ENCODE data around the gene DCLK1. TPM values are rescaled to one million over a fixed set of nuclear protein-coding genes. Genes with fewer than 3 reads are reported as not detected.

Gene DCLK1
- total RNA-seq, 1 donor from 2014 or later, result not detected

- DNase-seq (ENCODE audit: low spot score) (no peak), ATAC-seq (no peak)
These were observed 291.4 kb downstream of the DCLK1 start for GRCh38 chr13:35839806-35840205.

GRCh38 chr13:35838356-35838755 is 292.8 kb downstream of the DCLK1 start:
- no peak for ATAC-seq
- DNase-seq (ENCODE audit: low spot score), result no peak

- ATAC-seq (no peak), DNase-seq (ENCODE audit: low spot score) (no peak)
These were observed 294.7 kb downstream of the DCLK1 start for GRCh38 chr13:35836446-35836845.

- no peak for ATAC-seq
These were observed 295.2 kb downstream of the DCLK1 start for GRCh38 chr13:35835989-35836388.

GRCh38 chr13:35833608-35834275 is 297.4 kb downstream of the DCLK1 start:
- DNase-seq (ENCODE audit: low spot score) (no peak), ATAC-seq (no peak)

More at GRCh38 chr13:35835989-35836388, 295.2 kb downstream of the DCLK1 start:
- DNase-seq (ENCODE audit: low spot score), result no peak

GRCh38 chr13:35833031-35833430 is 298.2 kb downstream of the DCLK1 start:
- DNase-seq (ENCODE audit: low spot score), result no peak
- ATAC-seq, result no peak

- DNase-seq (ENCODE audit: low spot score) (no peak), ATAC-seq (no peak)
These were observed 298.6 kb downstream of the DCLK1 start for GRCh38 chr13:35832551-35832950.

GRCh38 chr13:35830850-35831450 is 300.2 kb downstream of the DCLK1 start:
- DNase-seq (ENCODE audit: low spot score) (no peak), ATAC-seq (no peak)

- DNase-seq (ENCODE audit: low spot score) (no peak), ATAC-seq (no peak)
These were observed 304.4 kb downstream of the DCLK1 start for GRCh38 chr13:35826626-35827254.

GRCh38 chr13:35824825-35825224 is 306.4 kb downstream of the DCLK1 start:
- no peak for ATAC-seq

GRCh38 chr13:35824395-35824794 is 306.8 kb downstream of the DCLK1 start:
- DNase-seq (ENCODE audit: low spot score) (no peak), ATAC-seq (no peak)

More at GRCh38 chr13:35824825-35825224, 306.4 kb downstream of the DCLK1 start:
- no peak for DNase-seq (ENCODE audit: low spot score)

GRCh38 chr13:35822666-35823065 is 308.5 kb downstream of the DCLK1 start:
- DNase-seq (ENCODE audit: low spot score), result no peak

GRCh38 chr13:35818633-35819067 is 312.5 kb downstream of the DCLK1 start:
- ATAC-seq, result peak; percentile 70
- no peak for DNase-seq (ENCODE audit: low spot score)

More at GRCh38 chr13:35822666-35823065, 308.5 kb downstream of the DCLK1 start:
- no peak for ATAC-seq

GRCh38 chr13:35817642-35818607 is 313.3 kb downstream of the DCLK1 start:
- DNase-seq (ENCODE audit: low spot score) (no peak), ATAC-seq (no peak)

- no peak for DNase-seq (ENCODE audit: low spot score)
- ATAC-seq, result no peak
These were observed 316.6 kb downstream of the DCLK1 start for GRCh38 chr13:35814605-35815011.

GRCh38 chr13:35812736-35813135 is 318.4 kb downstream of the DCLK1 start:
- DNase-seq (ENCODE audit: low spot score) (no peak), ATAC-seq (no peak)

GRCh38 chr13:35810321-35810720 is 320.9 kb downstream of the DCLK1 start:
- ATAC-seq, result no peak

GRCh38 chr13:35808846-35809245 is 322.3 kb downstream of the DCLK1 start:
- ATAC-seq, result no peak
- no peak for DNase-seq (ENCODE audit: low spot score)

More at GRCh38 chr13:35810321-35810720, 320.9 kb downstream of the DCLK1 start:
- DNase-seq (ENCODE audit: low spot score), result no peak

- DNase-seq (ENCODE audit: low spot score), result no peak
These were observed 326.3 kb downstream of the DCLK1 start for GRCh38 chr13:35804901-35805300.

GRCh38 chr13:35797991-35798390 is 333.2 kb downstream of the DCLK1 start:
- ATAC-seq, result no peak
- DNase-seq (ENCODE audit: low spot score), result no peak

More at GRCh38 chr13:35804901-35805300, 326.3 kb downstream of the DCLK1 start:
- no peak for ATAC-seq

GRCh38 chr13:35797244-35797643 is 333.9 kb downstream of the DCLK1 start:
- DNase-seq (ENCODE audit: low spot score) (no peak), ATAC-seq (no peak)

Data from left lobe of liver (tissue), 2 donors.